Activated naive CD4-positive, alpha-beta T cell treated with Interleukin-2 at 50 U/mL for 16 hours (primary cell): ENCODE results near the gene KCNMA1.

ENCODE experiments used
- DNase-seq: peaks from one replicate; pipeline ENCODE4 v3.0.0-alpha.2; 2020

Gene KCNMA1

DNA sequence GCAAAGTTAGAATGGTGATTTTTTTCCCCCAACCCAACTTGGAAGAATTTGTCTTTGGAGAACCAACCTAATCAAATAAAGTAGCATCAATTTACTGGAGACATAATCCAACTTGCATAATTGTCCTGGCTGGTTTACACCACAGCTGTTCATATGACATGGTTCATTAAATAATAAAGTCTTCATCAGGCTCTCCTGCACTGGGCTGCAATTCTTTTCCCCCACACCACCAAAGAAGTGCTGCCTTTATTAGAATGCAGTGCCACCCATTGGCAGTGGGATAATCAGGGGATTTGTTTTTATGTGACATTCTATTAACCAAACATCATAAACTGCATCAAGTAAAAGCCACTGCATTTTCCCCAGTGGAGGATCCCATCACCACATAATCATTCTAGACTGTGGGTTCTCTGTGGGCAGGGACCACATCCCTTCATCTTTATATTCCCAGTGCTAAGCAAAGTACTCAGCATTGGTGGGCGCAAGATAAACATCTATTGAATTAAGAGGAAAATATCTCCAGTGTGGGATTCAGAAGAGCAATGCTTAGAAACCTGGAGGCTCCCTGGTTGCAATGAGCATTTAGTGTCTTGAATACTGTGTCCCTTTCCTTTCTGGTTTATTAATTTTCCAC is 322.0 kb downstream of the KCNMA1 start:
- no peak for DNase-seq

GRCh38 chr10:77313066-77313750 is 324.4 kb downstream of the KCNMA1 start:
- DNase-seq, result no peak

- no peak for DNase-seq
Measured at GRCh38 chr10:77311186-77311585, 326.4 kb downstream of the KCNMA1 start.

- no peak for DNase-seq
Measured at GRCh38 chr10:77310288-77310840, 327.2 kb downstream of the KCNMA1 start.

- DNase-seq, result no peak
Measured at GRCh38 chr10:77309509-77309908, 328.1 kb downstream of the KCNMA1 start.

DNA sequence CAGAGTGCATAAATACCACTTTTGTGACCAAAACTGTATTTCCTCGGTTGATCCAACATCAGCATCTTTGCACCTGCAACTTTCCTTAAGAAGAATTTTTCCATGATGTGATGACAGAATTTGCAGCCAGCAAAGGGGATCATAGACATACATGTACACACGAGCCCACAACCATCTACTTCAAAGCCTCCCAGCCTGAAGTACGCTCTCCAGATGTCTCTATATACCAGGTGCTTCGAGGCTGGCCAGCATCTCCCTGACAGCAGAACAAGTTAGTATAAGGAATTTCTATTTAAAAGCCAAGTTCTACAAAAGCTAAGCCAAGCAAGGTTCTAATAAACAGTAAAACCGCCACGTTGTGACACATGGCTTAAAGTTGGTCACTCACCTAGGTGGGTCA is 328.5 kb downstream of the KCNMA1 start:
- no peak for DNase-seq

DNA sequence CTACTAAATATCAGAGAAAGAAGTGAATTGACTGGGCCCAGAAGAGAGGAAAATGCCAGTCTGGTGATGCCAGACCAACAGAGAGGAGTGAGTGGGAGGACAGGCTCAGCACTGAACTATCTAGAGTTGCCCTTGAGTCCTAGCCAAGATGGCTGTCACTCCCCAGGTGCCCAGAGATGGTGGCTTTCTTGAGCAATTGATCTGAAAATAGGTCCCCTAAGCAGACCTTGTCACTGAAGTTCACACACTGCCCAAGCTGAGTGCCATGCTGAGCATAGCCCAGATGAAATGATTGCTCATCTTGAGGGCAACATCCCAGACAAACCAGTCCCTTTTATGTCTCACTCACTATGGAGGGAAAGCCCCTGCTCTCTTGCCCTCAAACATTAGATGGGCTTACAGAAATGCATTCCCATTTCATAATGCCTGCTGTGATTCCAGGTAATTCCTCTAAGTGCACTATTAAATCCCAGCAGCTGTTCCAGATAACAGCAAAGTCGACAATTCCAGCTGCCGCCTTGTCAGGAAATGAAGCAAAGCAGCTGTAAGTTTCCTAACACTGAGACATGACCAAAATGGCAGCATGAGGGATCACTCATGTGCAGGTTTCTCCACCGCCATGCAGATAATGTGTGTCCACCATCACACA is 329.4 kb downstream of the KCNMA1 start:
- no peak for DNase-seq

- no peak for DNase-seq
Measured at GRCh38 chr10:77306666-77307065, 330.9 kb downstream of the KCNMA1 start.

GRCh38 chr10:77305650-77306632 is 331.7 kb downstream of the KCNMA1 start:
- no peak for DNase-seq

GRCh38 chr10:77304192-77304591 is 333.4 kb downstream of the KCNMA1 start:
- DNase-seq, result no peak

- no peak for DNase-seq
Measured at GRCh38 chr10:77301305-77301730, 336.3 kb downstream of the KCNMA1 start.

GRCh38 chr10:77300682-77301302 is 336.8 kb downstream of the KCNMA1 start:
- no peak for DNase-seq

DNA sequence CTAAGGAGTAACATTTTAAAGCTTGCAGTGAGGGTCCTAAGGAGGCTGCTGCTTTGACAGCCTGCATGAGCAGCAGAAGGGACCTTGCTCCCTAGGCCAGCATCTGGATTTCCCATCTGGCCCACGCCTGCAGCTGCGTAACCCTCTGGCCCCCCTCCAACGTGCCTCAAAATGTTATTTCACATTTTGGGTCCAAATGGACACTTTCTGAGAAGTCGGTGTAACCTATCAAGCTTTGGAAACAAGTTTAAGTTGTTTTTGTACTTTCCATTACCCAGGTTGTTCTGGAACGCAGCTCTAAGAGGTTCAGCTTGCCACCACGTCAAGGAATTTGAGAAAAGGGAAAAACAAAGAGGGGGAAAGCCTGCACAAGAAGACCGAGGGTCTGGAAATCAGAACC is 338.3 kb downstream of the KCNMA1 start:
- no peak for DNase-seq

DNA sequence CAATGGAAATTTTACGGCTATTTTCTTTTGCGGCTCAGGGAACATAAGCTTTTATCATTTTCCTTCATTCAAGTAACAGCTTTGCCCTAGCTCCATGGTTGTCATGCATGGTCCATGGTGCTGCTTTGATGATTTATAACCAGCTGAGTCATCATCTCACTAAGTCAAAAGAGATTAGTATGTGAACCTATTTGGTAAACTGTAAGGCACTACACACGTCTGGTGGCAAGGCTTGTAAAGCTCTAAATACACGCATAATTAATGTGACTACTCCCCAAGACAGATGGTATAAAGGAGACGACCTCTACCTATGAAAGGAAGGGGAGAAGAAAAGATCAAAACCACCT is 340.2 kb downstream of the KCNMA1 start:
- no peak for DNase-seq

DNA sequence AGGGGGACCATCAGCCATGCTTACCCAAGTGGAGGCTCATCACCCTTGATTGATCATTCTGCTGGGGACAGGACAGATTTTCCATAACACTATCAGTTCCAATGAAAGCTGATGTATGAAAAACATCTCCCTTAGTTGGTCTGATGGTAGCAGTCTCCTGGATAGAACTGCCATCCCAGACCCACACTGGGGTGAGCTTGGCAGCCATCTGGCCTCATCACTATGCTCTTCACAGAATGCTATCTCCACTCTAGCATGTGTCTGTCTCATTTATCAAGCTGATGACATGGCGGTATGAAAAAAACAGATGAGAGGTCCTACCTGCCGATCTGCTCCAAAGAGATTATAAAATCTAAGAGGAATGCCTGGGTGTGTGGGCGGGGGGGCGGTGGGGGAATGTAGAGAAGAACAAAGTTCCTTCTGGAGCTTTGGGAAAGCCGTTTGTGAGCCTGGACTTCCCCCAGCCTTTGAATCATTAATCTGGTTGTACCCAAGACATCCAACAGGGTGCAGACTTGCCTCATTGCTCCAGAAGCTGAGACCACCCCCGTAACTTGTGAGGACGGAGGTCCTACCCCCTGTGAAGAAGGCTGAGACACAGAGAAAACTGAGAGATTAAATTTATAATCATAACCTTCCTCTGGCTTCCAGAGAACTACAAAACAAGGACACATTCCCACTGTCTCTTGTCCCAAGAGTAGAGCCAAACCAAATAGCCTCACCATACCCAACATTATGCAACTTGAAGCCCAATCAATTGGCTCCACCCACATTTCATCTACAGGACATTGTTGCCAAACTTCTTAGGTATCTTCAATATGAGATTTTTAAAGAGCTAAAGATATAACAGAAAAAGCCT is 340.8 kb downstream of the KCNMA1 start:
- no peak for DNase-seq

- DNase-seq, result no peak
Measured at GRCh38 chr10:77293773-77294172, 343.8 kb downstream of the KCNMA1 start.

- DNase-seq, result no peak
Measured at GRCh38 chr10:77293347-77293746, 344.3 kb downstream of the KCNMA1 start.

DNA sequence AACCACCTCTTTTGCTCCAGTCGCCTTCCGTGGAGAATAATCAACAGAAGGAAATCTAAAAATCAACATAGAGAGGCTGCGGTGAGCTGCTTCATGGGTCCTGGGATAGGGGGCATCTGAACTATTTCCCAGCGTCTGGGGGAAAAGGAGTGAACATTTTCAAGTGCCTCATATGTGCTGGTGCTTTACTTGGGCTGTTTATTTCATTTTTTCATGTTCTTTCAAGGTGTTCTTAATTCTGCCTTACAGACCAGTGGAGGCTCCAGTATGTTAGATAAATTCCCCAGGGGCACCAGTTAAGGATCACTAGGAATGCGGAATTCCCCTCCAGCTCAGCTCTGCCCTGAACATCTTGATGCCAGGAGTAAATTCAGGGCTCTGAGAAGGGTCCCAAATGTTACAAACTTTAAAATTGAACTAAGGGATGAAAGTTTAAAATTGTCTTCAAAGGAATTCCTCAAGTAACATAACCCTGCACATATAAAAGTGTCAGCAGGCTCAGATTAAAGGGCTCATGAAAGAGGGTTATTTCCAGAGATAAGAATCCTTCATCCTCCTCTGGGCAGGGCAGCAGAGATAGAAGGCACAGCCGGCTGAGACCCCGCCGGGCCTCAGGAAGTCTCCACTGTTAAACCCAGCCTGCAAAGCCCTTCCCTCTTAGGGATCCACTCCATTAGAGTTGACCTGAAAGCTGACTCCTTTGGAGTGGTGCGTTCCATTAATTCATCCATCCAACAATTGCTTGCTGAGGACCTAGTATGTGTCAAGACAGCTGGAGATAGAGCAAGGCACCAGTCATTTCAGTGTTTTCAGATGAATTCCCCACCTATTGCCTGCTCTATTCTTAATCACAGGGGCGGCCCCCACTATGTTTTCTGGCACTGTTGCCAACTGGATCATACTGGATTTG is 345.8 kb downstream of the KCNMA1 start:
- DNase-seq, result no peak

GRCh38 chr10:77290528-77291155 is 347.0 kb downstream of the KCNMA1 start:
- no peak for DNase-seq

DNA sequence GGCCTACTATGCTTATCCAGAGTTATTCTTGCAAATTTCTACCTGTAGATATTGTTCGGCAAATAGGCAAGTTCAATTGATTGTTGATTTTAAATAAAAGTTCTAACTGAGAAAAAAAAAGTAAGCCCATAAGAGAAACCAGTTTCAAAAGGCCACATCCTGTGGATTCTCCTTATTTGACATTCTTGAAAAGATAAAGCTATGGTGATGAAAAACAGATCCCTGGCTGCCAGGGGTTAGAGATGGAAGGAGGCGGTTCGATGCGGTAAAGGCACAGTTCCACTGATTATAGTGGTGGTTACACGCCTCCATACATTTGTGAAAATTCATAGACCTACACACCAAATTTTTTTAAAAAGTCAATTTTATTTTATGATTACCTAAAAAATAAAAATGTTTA is 347.8 kb downstream of the KCNMA1 start:
- DNase-seq, result no peak
